DMS153 treated with DMSO at 0.1 percent for 48 hours (cell line): ENCODE measurements around the gene NBDY.
"Not testable (repeated sequence)": the region's sequence is repeated elsewhere in the genome, so short reads cannot be mapped to it uniquely, and the experiment has no call there.

Source experiments
- DNase-seq: peaks from one replicate; lab custom pipeline; 2025; ENCODE audit not compliant: unreplicated experiment; lab: John Stamatoyannopoulos, UW

The NBDY gene

GRCh38 chrX:56729152-56729850, at the start of gene NBDY:
Gene NBDY, plus strand, starts transcription at chrX:56729243. Its CDS starts 111 bp downstream, at chrX:56729354.
- DNase-seq = peak; percentile 17

- DNase-seq = not testable (repeated sequence)
Observed at GRCh38 chrX:56704530-56704929, 24.5 kb upstream of the NBDY start.

- DNase-seq = peak; percentile 6
Observed at GRCh38 chrX:56726605-56727004, 2.4 kb upstream of the NBDY start.

GRCh38 chrX:56727531-56727930, 1.5 kb upstream of the NBDY start:
- no peak for DNase-seq

GRCh38 chrX:56728321-56728720, 722 bp upstream of the NBDY start:
- DNase-seq = no peak

- no peak for DNase-seq
Observed at GRCh38 chrX:56728752-56729151, 291 bp upstream of the NBDY start.

GRCh38 chrX:56733459-56734046, 4.5 kb downstream of the NBDY start:
- no peak for DNase-seq

GRCh38 chrX:56736219-56736618, 7.2 kb downstream of the NBDY start:
- no peak for DNase-seq

GRCh38 chrX:56738670-56739069, 9.6 kb downstream of the NBDY start:
- DNase-seq = no peak

- DNase-seq = no peak
Observed at GRCh38 chrX:56744996-56745395, 16.0 kb downstream of the NBDY start.

GRCh38 chrX:56746996-56747395, 18.0 kb downstream of the NBDY start:
- no peak for DNase-seq

- no peak for DNase-seq
Observed at GRCh38 chrX:56751071-56751470, 22.0 kb downstream of the NBDY start.

- DNase-seq = no peak
Observed at GRCh38 chrX:56757327-56757726, 28.3 kb downstream of the NBDY start.

GRCh38 chrX:56758456-56758855, 29.4 kb downstream of the NBDY start:
- DNase-seq = no peak

- no peak for DNase-seq
Observed at GRCh38 chrX:56759736-56760409, 30.8 kb downstream of the NBDY start.

GRCh38 chrX:56760410-56761124, 31.5 kb downstream of the NBDY start:
- not testable (repeated sequence) for DNase-seq

GRCh38 chrX:56761167-56761566, 32.1 kb downstream of the NBDY start:
- DNase-seq = no peak

GRCh38 chrX:56762220-56762619, 33.2 kb downstream of the NBDY start:
- no peak for DNase-seq

GRCh38 chrX:56762707-56763555, 33.9 kb downstream of the NBDY start:
- no peak for DNase-seq

GRCh38 chrX:56763556-56764152, 34.6 kb downstream of the NBDY start:
- no peak for DNase-seq
